ENCODE data around the gene SLC2A8.

The SLC2A8 gene

DNA sequence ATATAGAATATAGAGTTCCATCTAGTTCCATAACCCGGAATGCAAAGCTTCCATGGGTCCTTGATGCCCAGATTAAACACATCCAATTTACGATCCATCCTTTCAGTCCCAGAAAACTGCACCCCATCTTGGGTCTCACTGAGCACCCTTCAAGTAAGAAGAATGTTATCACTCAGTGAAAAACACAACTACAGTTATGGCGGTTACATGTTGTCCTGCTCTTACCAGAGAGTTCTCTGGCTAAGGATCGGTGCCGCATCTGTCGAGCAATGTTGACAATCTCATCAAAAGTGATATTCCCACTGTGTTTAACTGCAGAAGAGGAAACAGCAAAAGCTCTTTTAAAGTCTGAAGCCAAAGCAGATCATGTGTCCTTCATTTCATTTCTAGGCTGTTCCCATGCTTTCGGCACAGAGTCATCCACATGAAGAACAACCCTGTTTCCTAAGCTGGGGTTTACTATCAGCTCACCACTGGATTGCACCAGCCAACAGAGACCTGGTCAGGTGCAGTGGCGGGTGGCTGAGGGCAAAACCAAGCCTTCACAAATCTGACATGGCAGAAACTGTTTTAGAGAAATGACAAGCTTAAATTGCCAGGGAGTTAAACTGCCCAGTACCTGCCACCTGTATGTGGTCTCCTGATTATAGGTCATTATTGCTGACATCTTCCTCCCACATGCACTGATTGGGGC, 51.3 kb downstream of the SLC2A8 start:
- H3K4me3 ChIP-seq (ENCODE audit: low read length, poor library complexity, severe bottlenecking) = peak overlapping the region; percentile 98
- H2AFZ ChIP-seq (ENCODE audit: low read length) = no peak overlapping the region
- TF ChIP-seq, protein P1, sequence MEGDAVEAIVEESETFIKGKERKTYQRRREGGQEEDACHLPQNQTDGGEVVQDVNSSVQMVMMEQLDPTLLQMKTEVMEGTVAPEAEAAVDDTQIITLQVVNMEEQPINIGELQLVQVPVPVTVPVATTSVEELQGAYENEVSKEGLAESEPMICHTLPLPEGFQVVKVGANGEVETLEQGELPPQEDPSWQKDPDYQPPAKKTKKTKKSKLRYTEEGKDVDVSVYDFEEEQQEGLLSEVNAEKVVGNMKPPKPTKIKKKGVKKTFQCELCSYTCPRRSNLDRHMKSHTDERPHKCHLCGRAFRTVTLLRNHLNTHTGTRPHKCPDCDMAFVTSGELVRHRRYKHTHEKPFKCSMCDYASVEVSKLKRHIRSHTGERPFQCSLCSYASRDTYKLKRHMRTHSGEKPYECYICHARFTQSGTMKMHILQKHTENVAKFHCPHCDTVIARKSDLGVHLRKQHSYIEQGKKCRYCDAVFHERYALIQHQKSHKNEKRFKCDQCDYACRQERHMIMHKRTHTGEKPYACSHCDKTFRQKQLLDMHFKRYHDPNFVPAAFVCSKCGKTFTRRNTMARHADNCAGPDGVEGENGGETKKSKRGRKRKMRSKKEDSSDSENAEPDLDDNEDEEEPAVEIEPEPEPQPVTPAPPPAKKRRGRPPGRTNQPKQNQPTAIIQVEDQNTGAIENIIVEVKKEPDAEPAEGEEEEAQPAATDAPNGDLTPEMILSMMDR (conservative IDR thresholded peaks at IDR 0.05; ENCODE audit: low read length) = no peak
- TF ChIP-seq EZH2phosphoT487 (IDR thresholded peaks at IDR 0.05; ENCODE audit: borderline replicate concordance) = no peak
- H3K4me1 ChIP-seq (ENCODE audit: insufficient read depth, low read length, poor library complexity, severe bottlenecking) = peaks cover 33% of the 10 kb centered on the region
- peak overlapping the region; percentile 97 for H3K9ac ChIP-seq (ENCODE audit: low read depth, low read length, poor library complexity, severe bottlenecking)
- peaks cover 51% of the 10 kb centered on the region for H3K79me2 ChIP-seq (ENCODE audit: insufficient read depth, low read length)
- H3K27me3 ChIP-seq (ENCODE audit: insufficient read depth, low read length, poor library complexity, severe bottlenecking) = peaks cover 9% of the 10 kb centered on the region
- peak overlapping the region; percentile 99 for H3K4me2 ChIP-seq (ENCODE audit: low read depth, low read length, poor library complexity, severe bottlenecking)
- H3K36me3 ChIP-seq (ENCODE audit: insufficient read depth, low read length) = peaks cover 57% of the 10 kb centered on the region
- H3F3A ChIP-seq (ENCODE audit: low read depth) = peaks cover 18% of the 10 kb centered on the region; the same call in 1 of the 2 replicates
- H3K9me3 ChIP-seq (ENCODE audit: insufficient read depth, low read depth, low read length) = no peaks in the 10 kb centered on the region
- H4K20me1 ChIP-seq (ENCODE audit: insufficient read depth, low read length, poor library complexity, severe bottlenecking) = peaks cover 39% of the 10 kb centered on the region
- H3K9me2 ChIP-seq (replicated peaks; ENCODE audit: low read depth, low read length) = no peaks in the 10 kb centered on the region

DNA sequence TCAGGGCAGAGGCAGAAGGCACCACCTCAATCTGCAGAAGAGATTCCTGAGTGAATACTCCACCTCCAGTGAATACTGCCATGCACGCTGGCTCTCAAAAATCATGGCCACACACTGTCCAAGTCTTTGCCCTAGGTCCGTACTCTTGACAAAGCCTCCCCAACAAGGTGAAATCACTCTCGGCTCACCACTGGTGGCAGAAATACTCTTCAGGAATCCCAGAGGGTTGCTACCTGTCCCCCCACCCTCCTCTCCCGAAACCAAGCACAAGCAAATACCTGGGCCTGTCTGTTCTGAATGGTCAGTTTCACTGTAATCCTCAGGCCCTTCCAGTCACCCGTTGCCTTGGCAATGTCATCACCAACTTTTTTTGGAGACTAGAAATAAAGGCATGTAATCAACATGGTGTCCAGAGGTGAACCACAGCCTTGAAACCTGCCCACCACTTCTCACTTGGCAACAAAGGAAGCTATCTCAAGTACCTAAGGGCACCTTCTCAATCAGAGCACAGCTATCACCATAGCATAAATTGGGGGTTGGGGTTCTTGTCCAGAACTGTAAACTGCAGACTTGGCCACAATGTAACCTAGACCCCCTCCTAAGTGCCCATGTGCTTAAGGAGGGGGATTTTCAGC, 52.5 kb downstream of the SLC2A8 start:
- Histone ChIP-seq H3K4me2 (ENCODE audit: low read depth, low read length, poor library complexity, severe bottlenecking) (peak overlapping the region; percentile 99), H3K9ac (ENCODE audit: low read depth, low read length, poor library complexity, severe bottlenecking) (peak overlapping the region; percentile 97), H3K36me3 (ENCODE audit: insufficient read depth, low read length) (peaks cover 53% of the 10 kb centered on the region), H3K4me3 (ENCODE audit: low read length, poor library complexity, severe bottlenecking) (peak overlapping the region; percentile 98), H3K27me3 (ENCODE audit: insufficient read depth, low read length, poor library complexity, severe bottlenecking) (peaks cover 9% of the 10 kb centered on the region), H3K79me2 (ENCODE audit: insufficient read depth, low read length) (peaks cover 51% of the 10 kb centered on the region), H3K4me1 (ENCODE audit: insufficient read depth, low read length, poor library complexity, severe bottlenecking) (peaks cover 33% of the 10 kb centered on the region), H3K9me2 (replicated peaks; ENCODE audit: low read depth, low read length) (no peaks in the 10 kb centered on the region), H4K20me1 (ENCODE audit: insufficient read depth, low read length, poor library complexity, severe bottlenecking) (peaks cover 39% of the 10 kb centered on the region), H2AFZ (ENCODE audit: low read length) (no peak overlapping the region), H3F3A (ENCODE audit: low read depth) (peaks cover 18% of the 10 kb centered on the region; the same call in 1 of the 2 replicates), H3K9me3 (ENCODE audit: insufficient read depth, low read depth, low read length) (no peaks in the 10 kb centered on the region)
- TF ChIP-seq EZH2phosphoT487 (IDR thresholded peaks at IDR 0.05; ENCODE audit: borderline replicate concordance) = no peak
- TF ChIP-seq, protein P1 (conservative IDR thresholded peaks at IDR 0.05; ENCODE audit: low read length) = no peak

DNA sequence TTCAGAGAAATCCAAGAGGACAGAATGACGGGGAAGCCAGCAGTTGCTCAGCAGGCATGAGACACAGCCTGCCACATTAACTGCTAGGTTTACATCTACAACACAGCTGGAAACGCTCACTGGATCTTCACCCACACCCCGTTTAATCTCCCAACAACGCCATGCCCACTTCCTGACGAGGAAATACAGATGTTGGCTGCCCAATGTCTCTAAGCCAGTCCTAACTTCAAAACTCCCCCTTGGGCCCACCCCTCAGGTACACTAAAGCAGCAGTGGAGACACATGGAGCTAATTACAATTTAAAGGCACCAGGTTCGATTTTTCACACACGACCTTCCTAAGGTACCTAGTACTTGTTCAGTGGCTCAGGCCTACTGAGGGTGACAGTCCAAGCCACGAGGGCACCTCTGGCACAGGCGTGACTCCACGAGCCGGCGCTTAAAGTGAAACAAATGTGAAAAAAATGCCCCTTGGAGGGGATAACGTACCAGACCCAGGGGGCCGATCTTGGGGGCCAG, 53.3 kb downstream of the SLC2A8 start:
- Histone ChIP-seq H3K4me2 (ENCODE audit: low read depth, low read length, poor library complexity, severe bottlenecking) (peak overlapping the region; percentile 99), H3K36me3 (ENCODE audit: insufficient read depth, low read length) (peaks cover 44% of the 10 kb centered on the region), H3K79me2 (ENCODE audit: insufficient read depth, low read length) (peaks cover 51% of the 10 kb centered on the region), H3K9me3 (ENCODE audit: insufficient read depth, low read depth, low read length) (no peaks in the 10 kb centered on the region), H4K20me1 (ENCODE audit: insufficient read depth, low read length, poor library complexity, severe bottlenecking) (peaks cover 39% of the 10 kb centered on the region), H3K9ac (ENCODE audit: low read depth, low read length, poor library complexity, severe bottlenecking) (peak overlapping the region; percentile 97), H3K9me2 (replicated peaks; ENCODE audit: low read depth, low read length) (no peaks in the 10 kb centered on the region), H2AFZ (ENCODE audit: low read length) (no peak overlapping the region), H3K4me1 (ENCODE audit: insufficient read depth, low read length, poor library complexity, severe bottlenecking) (peaks cover 33% of the 10 kb centered on the region), H3K27me3 (ENCODE audit: insufficient read depth, low read length, poor library complexity, severe bottlenecking) (peaks cover 9% of the 10 kb centered on the region), H3F3A (ENCODE audit: low read depth) (peaks cover 12% of the 10 kb centered on the region; the same call in 1 of the 2 replicates), H3K4me3 (ENCODE audit: low read length, poor library complexity, severe bottlenecking) (peak overlapping the region; percentile 98)
- TF ChIP-seq, protein P1 (conservative IDR thresholded peaks at IDR 0.05; ENCODE audit: low read length) = no peak
- no peak for TF ChIP-seq EZH2phosphoT487 (IDR thresholded peaks at IDR 0.05; ENCODE audit: borderline replicate concordance)
